DND-41 (cell line): ENCODE measurements around the gene ACAP3.

Experiments used
- CTCF ChIP-seq: IDR thresholded peaks from 2 replicates; pipeline ENCODE4 v1.5.1; 2012; ENCODE audit warnings: borderline replicate concordance, low read length, moderate library complexity, mild to moderate bottlenecking; ENCODE audit not compliant: poor library complexity, severe bottlenecking; ENCODE audit errors: extremely low read depth
- EZH2 ChIP-seq: IDR thresholded peaks from 3 replicates; pipeline ENCODE4 v1.6.1; 2012; ENCODE audit warnings: borderline replicate concordance, low read depth, mild to moderate bottlenecking, moderate library complexity, low read length, inconsistent platforms; ENCODE audit not compliant: severe bottlenecking

- TF ChIP-seq CTCF (no peak), EZH2 (no peak)
Measured at GRCh38 chr1:1341549-1342021, 33.9 kb upstream of the ACAP3 start.
